ENCODE results near the gene CD151. TPM values are rescaled to one million over a fixed set of nuclear protein-coding genes. Genes with fewer than 3 reads are reported as not detected.

CD151 gene
- total RNA-seq, 1 experiment from 2014 or later = 296 TPM

DNA sequence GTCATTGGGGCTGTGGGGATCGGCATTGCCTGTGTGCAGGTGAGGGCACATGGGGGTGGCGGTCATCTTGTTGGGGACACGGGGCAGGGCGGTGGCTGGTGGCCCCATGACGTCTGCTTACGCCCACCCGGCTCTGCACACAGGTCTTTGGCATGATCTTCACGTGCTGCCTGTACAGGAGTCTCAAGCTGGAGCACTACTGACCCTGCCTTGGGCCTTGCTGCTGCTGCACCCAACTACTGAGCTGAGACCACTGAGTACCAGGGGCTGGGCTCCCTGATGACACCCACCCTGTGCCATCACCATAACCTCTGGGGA lies 5.2 kb downstream of the CD151 start:
- no peak for TF ChIP-seq SIN3A (IDR thresholded peaks at IDR 0.05; ENCODE audit: low read depth)
- TF ChIP-seq RAD21 (IDR thresholded peaks at IDR 0.05; ENCODE audit: low read depth) = no peak
- no peak for TF ChIP-seq POLR2A (IDR thresholded peaks at IDR 0.05; ENCODE audit: borderline replicate concordance, extremely low read depth, insufficient read depth, insufficient read length)
- no peak for TF ChIP-seq EGR1 (IDR thresholded peaks at IDR 0.05; ENCODE audit: low read depth)
- TF ChIP-seq POLR2AphosphoS5 (IDR thresholded peaks at IDR 0.05; ENCODE audit: low read depth, low read length) = no peak
- TF ChIP-seq, protein P1, sequence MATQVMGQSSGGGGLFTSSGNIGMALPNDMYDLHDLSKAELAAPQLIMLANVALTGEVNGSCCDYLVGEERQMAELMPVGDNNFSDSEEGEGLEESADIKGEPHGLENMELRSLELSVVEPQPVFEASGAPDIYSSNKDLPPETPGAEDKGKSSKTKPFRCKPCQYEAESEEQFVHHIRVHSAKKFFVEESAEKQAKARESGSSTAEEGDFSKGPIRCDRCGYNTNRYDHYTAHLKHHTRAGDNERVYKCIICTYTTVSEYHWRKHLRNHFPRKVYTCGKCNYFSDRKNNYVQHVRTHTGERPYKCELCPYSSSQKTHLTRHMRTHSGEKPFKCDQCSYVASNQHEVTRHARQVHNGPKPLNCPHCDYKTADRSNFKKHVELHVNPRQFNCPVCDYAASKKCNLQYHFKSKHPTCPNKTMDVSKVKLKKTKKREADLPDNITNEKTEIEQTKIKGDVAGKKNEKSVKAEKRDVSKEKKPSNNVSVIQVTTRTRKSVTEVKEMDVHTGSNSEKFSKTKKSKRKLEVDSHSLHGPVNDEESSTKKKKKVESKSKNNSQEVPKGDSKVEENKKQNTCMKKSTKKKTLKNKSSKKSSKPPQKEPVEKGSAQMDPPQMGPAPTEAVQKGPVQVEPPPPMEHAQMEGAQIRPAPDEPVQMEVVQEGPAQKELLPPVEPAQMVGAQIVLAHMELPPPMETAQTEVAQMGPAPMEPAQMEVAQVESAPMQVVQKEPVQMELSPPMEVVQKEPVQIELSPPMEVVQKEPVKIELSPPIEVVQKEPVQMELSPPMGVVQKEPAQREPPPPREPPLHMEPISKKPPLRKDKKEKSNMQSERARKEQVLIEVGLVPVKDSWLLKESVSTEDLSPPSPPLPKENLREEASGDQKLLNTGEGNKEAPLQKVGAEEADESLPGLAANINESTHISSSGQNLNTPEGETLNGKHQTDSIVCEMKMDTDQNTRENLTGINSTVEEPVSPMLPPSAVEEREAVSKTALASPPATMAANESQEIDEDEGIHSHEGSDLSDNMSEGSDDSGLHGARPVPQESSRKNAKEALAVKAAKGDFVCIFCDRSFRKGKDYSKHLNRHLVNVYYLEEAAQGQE (IDR thresholded peaks at IDR 0.05; ENCODE audit: low read depth) = no peak
- no peak for TF ChIP-seq JUND (IDR thresholded peaks at IDR 0.05)
- no peak for TF ChIP-seq CBX3 (IDR thresholded peaks at IDR 0.05; ENCODE audit: low read depth)
- TF ChIP-seq CEBPB (IDR thresholded peaks at IDR 0.05; ENCODE audit: low read depth) = no peak
- Histone ChIP-seq H4K20me1 (ENCODE audit: insufficient read depth) (peaks cover 23% of the 10 kb centered on the region; the same call in 1 of the 2 replicates), H3K27me3 (ENCODE audit: insufficient read depth, low read length) (no peaks in the 10 kb centered on the region), H3K36me3 (ENCODE audit: control insufficient read depth in 1 of 2, insufficient read depth in 2 of 2, low read length in 2 of 2) (peaks cover 3 to 44% of the 10 kb centered on the region in 2 experiments; a peak in 3 of 4 replicates), H3K4me3 (replicated peaks in 1 of 2; ENCODE audit: low read depth in 1 of 2, low read length in 2 of 2) (no peak overlapping the region), H3K4me2 (ENCODE audit: low read length) (peak overlapping the region; percentile 92; the same call in 1 of the 2 replicates), H2AFZ (ENCODE audit: low read depth, low read length, poor library complexity, severe bottlenecking) (no peak overlapping the region), H3K27ac (ENCODE audit: low read depth, low read length) (peak overlapping the region; percentile 97), H3K9me2 (ENCODE audit: insufficient read depth) (no peaks in the 10 kb centered on the region), H3K79me2 (ENCODE audit: insufficient read depth, low read length) (peaks cover 85% of the 10 kb centered on the region), H3K9ac (ENCODE audit: low read length) (peak overlapping the region; percentile 17; the same call in 1 of the 2 replicates), H3K9me3 (ENCODE audit: control insufficient read depth in 1 of 2, insufficient read depth in 1 of 2, low read depth in 1 of 2, low read length in 2 of 2) (no peaks in the 10 kb centered on the region), H3K4me1 (ENCODE audit: control insufficient read depth in 1 of 2, insufficient read depth in 2 of 2, low read length in 2 of 2) (peaks cover 34 to 72% of the 10 kb centered on the region in 2 experiments)
- ATAC-seq (no peak), DNase-seq (ENCODE audit: low read depth, low spot score) (no peak)
- BruUV-seq (replicated peaks) = no TSS peak
- POLR2A ChIA-PET = interaction anchor here (0.6 to 1.2 kb wide), 3 partner anchors 16 to 42 kb away, joined by 3 to 6 read pairs (median 4); no protein-coding TSS in a partner anchor
- RAD21 ChIA-PET (ENCODE audit: low non-redundant PET in 1 of 2, low total read pairs in 2 of 2, uncharacterized antibody in 2 of 2, unreplicated experiment in 2 of 2) = no interaction called here
- CTCF ChIA-PET = interaction anchor here (1.0 kb wide), 1 partner anchor 29 kb away, joined by 7 read pairs; the partner anchor contains the start of gene RPLP2
- intact Hi-C loops (cut with micrococcal nuclease) = no loop called here
